SU-DHL-6 (cell line): ENCODE measurements around the gene FOXO6.

Source experiments
- CTCF ChIP-seq: fragments of 200-600 bp; sonication (generic); IDR thresholded peaks from one replicate; pipeline ENCODE4 v1.5.1; 2017; ENCODE audit warnings: antibody characterized with exemption, mild to moderate bottlenecking, low read length, moderate library complexity; ENCODE audit not compliant: insufficient read depth, poor library complexity, severe bottlenecking
- EZH2phosphoT487 ChIP-seq: fragments of 200-600 bp; sonication (generic), shearing (Covaris generic); conservative IDR thresholded peaks from 2 replicates; pipeline ENCODE4 v1.6.1; 2018; ENCODE audit warnings: mild to moderate bottlenecking, antibody characterized with exemption, low read length, moderate library complexity, mixed read lengths

- TF ChIP-seq CTCF, result no peak
- TF ChIP-seq EZH2phosphoT487, result no peak
Observed at GRCh38 chr1:41330588-41331545, 30.4 kb upstream of the FOXO6 start.
